ENCODE data around the gene PRKCA. TPM values are rescaled to one million over a fixed set of nuclear protein-coding genes. Genes with fewer than 3 reads are reported as not detected.

The PRKCA gene
- total and polyA plus RNA-seq, 2 of the 13 experiments (the other 11 are each of a cell fraction or from before 2014, with no cell fraction given) = 18.5 to 21.5 TPM

GRCh38 chr17:66533986-66534385, 231.6 kb downstream of the PRKCA start:
- no peak for DNase-seq (ENCODE audit: low spot score)
- BruUV-seq (replicated peaks) = no TSS peak
- in situ Hi-C loops (cut with HindIII; ENCODE audit: extremely low pct_ligation_motif_present, low pct_unique_long_range_greater_than_20kb) = no loop called here
- no peaks in the 10 kb centered on the region for H3K36me3 ChIP-seq (replicated peaks in 1 of 2; ENCODE audit: control insufficient read depth in 1 of 2, insufficient read depth in 2 of 2, low read length in 2 of 2)
- ATAC-seq = no peak
- 95% methylated on average over 5 of the region's 5 CpGs for WGBS (ENCODE audit: low lambda C conversion rate)
- no peaks in the 10 kb centered on the region for H3K79me2 ChIP-seq (ENCODE audit: insufficient read depth, low read length)
- CTCF ChIA-PET (ENCODE audit: low intra/inter-chr PET ratio, low total read pairs) = no interaction called here
- FAIRE-seq = no peak
- no peak overlapping the region for H3K27ac ChIP-seq (ENCODE audit: extremely low read length, insufficient read depth, low read length)
- H2AFZ ChIP-seq (ENCODE audit: low read length) = no peak overlapping the region
- H3K9ac ChIP-seq (ENCODE audit: insufficient read depth, low read depth, low read length) = no peak overlapping the region
- H3K4me3 ChIP-seq (replicated peaks in 1 of 3; ENCODE audit: insufficient read depth in 1 of 3, low read depth in 2 of 3, low read length in 3 of 3) = no peak overlapping the region
- H3K4me2 ChIP-seq (ENCODE audit: low read depth, low read length) = no peak overlapping the region
- peaks cover 4% of the 10 kb centered on the region; the same call in 1 of the 2 replicates for H3K4me1 ChIP-seq (ENCODE audit: insufficient read depth, low read length)
- no peaks in the 10 kb centered on the region for H3K9me3 ChIP-seq (ENCODE audit: low read length)
- POLR2A ChIA-PET = no interaction called here
- no peaks in the 10 kb centered on the region for H4K20me1 ChIP-seq (ENCODE audit: insufficient read depth, low read length)
- intact Hi-C loops (cut with micrococcal nuclease; ENCODE audit: unreplicated experiment) = no loop called here
- no peaks in the 10 kb centered on the region for H3K27me3 ChIP-seq (ENCODE audit: control insufficient read depth in 1 of 2, insufficient read depth in 2 of 2, low read length in 2 of 2)
- TF ChIP-seq SMARCC2 (IDR thresholded peaks at IDR 0.05) (no peak), KLF16 (CRISPR knock-in tag; IDR thresholded peaks at IDR 0.05) (no peak), ZFP36L2 (CRISPR knock-in tag; IDR thresholded peaks at IDR 0.05) (no peak), ZNF264 (CRISPR knock-in tag; IDR thresholded peaks at IDR 0.05) (no peak), PTBP1 (IDR thresholded peaks at IDR 0.05; ENCODE audit: low read depth, low read length, poor library complexity, severe bottlenecking) (no peak), ZNF225 (CRISPR knock-in tag; IDR thresholded peaks at IDR 0.05) (no peak), MTA1 (CRISPR knock-in tag; IDR thresholded peaks at IDR 0.05; ENCODE audit: borderline replicate concordance) (no peak), HNF4G (IDR thresholded peaks at IDR 0.05; ENCODE audit: borderline replicate concordance, low read depth, low read length) (no peak), HNF4G (CRISPR knock-in tag; IDR thresholded peaks at IDR 0.05; ENCODE audit: borderline replicate concordance, low read depth) (no peak), ZSCAN5A (CRISPR knock-in tag; IDR thresholded peaks at IDR 0.05; ENCODE audit: borderline replicate concordance) (no peak), DBP (CRISPR knock-in tag; IDR thresholded peaks at IDR 0.05; ENCODE audit: not compliant biosample characterization) (no peak), LRRFIP1 (CRISPR knock-in tag; conservative IDR thresholded peaks at IDR 0.05) (no peak), SNAPC2 (CRISPR knock-in tag; IDR thresholded peaks at IDR 0.05) (no peak), RBM39 (IDR thresholded peaks at IDR 0.05; ENCODE audit: low read depth, low read length, poor library complexity, severe bottlenecking) (no peak)
- TF ChIP-seq, protein P1, sequence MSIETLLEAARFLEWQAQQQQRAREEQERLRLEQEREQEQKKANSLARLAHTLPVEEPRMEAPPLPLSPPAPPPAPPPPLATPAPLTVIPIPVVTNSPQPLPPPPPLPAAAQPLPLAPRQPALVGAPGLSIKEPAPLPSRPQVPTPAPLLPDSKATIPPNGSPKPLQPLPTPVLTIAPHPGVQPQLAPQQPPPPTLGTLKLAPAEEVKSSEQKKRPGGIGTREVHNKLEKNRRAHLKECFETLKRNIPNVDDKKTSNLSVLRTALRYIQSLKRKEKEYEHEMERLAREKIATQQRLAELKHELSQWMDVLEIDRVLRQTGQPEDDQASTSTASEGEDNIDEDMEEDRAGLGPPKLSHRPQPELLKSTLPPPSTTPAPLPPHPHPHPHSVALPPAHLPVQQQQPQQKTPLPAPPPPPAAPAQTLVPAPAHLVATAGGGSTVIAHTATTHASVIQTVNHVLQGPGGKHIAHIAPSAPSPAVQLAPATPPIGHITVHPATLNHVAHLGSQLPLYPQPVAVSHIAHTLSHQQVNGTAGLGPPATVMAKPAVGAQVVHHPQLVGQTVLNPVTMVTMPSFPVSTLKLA (IDR thresholded peaks at IDR 0.05) = no peak
- TF ChIP-seq, protein P2, sequence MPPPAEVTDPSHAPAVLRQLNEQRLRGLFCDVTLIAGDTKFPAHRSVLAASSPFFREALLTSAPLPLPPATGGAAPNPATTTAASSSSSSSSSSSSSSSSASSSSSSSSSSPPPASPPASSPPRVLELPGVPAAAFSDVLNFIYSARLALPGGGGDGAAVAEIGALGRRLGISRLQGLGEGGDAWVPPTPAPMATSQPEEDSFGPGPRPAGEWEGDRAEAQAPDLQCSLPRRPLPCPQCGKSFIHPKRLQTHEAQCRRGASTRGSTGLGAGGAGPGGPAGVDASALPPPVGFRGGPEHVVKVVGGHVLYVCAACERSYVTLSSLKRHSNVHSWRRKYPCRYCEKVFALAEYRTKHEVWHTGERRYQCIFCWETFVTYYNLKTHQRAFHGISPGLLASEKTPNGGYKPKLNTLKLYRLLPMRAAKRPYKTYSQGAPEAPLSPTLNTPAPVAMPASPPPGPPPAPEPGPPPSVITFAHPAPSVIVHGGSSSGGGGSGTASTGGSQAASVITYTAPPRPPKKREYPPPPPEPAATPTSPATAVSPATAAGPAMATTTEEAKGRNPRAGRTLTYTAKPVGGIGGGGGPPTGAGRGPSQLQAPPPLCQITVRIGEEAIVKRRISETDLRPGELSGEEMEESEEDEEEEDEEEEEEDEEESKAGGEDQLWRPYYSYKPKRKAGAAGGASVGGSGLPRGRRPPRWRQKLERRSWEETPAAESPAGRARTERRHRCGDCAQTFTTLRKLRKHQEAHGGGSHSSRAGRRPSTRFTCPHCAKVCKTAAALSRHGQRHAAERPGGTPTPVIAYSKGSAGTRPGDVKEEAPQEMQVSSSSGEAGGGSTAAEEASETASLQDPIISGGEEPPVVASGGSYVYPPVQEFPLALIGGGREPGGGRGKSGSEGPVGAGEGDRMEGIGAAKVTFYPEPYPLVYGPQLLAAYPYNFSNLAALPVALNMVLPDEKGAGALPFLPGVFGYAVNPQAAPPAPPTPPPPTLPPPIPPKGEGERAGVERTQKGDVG (CRISPR knock-in tag; IDR thresholded peaks at IDR 0.05; ENCODE audit: borderline replicate concordance) = no peak

Data from HepG2 (cell line).